ENCODE measurements around the gene FAM240B.

FAM240B gene

DNA sequence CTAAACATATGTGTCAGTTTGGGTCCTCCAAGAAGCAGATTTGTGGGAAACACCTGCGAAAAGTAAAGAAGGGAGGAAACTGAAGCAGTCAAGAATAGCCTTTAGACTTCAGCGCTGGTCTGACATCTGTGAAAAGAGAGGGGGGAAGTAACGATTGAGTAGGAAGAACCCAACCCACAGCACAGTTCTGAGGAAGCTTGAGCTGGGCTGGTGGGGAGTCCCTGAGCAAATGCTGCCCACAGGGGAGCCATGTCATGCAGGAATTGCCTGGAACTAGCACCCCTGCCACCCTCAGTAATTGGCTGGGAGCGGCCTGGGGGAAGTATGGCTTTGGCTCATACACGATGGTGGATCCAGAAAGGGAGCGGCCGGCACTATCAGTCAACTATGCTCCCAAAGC, 20.6 kb downstream of the FAM240B start:
- DNase-seq (ENCODE audit: low spot score) = no peak

DNA sequence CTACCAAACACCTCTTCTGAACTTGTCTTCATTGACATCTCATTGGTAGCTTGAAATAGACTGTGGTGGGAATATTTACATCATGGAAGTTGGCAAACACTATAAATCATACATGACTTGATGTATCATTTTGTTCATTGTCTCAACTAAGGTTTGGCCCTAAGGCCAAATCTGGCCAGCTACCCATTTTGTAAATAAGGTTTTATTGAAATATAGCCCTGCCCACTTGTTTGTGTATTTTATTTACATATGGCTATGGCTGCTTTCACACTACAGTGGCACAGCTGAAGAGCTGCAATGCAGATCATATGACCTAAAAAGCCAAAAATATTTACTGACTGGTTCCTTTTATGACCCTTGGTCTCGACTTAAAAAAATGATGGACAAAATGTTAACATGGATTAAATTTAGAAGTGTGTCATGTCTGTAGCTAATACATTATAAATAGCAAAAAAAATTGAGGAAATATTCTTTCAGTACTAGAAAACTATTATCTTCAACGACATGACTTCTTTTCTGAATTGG, 22.1 kb downstream of the FAM240B start:
- no peak for DNase-seq (ENCODE audit: low spot score)

DNA sequence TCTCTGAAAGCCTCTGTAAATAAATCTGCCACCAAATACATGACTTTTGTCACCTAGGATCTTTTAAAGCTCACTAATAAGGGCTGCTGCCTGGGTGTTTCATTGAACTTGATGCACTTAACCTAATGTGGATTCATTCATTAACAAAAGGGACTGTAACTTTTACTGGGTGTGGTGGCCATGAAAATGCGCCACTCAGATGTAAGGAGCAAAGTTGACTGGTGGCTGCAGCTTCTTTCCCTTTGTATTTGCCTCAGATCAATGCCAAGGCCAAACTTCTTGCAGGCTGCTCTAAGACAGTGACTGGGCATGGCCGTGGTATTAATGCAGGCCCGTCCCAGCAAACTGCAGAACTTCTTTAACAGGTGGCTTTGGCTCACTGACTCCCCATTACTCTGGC, 22.9 kb downstream of the FAM240B start:
- no peak for DNase-seq (ENCODE audit: low spot score)

DNA sequence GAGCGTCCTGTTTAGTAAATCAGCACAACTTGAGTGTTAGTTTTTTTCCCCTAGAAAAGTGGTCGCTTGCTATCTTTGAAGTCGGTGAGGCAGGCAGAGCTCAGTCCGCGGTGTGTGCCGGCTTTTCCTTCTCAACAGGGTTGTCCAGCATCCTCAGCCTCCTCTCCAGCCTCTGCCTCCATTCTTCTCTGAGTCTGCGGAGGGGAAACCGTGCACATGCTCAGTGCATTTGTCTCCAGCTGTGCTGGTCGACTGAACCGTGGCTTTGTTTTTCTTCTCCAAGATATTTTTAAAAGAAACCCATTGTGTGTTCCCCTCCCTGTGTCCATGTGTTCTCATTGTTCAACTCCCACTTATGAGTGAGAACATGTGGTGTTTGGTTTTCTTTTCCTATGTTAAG, 25.3 kb downstream of the FAM240B start:
- no peak for DNase-seq (ENCODE audit: low spot score)

DNA sequence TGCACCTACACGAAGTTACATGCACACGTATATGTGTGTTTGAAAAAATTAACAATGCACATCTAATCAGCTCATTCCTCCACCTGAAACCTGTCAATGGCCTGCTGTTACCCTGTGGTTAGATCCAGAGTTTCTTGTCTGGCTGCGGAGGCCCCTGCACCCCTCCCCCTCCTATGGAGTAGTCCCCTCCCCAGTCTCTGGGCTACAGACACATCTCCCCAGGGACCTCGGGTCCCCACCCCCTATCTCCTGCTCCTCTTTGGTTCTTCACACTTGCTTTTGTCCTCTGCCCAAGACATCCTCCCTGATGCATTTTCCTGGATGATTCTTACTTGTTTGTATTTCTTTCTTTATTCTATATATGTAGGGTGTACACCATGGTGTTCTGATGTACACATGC, 27.2 kb downstream of the FAM240B start:
- no peak for DNase-seq (ENCODE audit: low spot score)

DNA sequence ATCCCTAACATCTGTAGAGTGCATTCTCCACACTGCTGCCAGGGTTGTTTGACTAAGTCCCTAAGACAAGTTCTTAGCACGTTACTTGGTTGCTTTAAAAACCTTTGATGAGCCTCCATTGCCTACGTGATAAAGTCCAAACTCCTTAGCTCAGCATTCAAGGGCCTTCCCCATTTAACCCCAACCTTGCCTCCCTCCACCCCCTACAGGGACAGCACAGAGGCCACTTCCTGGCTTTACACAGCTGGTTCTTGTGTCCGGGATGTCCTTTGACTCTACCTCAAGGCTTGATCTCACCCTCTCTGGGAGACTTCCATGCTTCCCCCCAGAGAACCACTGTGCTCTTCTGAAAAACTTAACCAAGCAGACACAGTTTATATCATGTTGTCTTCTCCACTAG, 29.4 kb downstream of the FAM240B start:
- DNase-seq (ENCODE audit: low spot score) = no peak

DNA sequence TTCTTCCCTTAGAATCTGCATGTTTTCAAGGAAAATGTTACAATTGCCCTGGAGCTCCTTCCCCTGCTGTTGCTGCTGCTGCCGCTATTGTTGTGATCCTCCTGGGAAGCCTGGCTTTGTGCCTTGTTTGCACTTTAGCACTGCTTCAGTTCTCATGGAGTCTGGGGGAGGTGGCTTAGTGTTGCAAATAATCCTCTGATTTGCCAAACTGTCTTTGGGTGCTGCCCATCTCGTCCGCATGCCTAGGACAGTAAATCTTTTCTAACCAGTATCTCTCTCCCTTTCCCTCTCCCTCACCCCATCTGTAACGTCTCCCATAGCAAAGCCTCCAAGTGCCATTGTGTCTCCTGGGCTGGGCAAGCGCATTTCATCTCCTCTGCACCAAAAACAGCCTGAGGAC, 30.3 kb downstream of the FAM240B start:
- no peak for DNase-seq (ENCODE audit: low spot score)

DNA sequence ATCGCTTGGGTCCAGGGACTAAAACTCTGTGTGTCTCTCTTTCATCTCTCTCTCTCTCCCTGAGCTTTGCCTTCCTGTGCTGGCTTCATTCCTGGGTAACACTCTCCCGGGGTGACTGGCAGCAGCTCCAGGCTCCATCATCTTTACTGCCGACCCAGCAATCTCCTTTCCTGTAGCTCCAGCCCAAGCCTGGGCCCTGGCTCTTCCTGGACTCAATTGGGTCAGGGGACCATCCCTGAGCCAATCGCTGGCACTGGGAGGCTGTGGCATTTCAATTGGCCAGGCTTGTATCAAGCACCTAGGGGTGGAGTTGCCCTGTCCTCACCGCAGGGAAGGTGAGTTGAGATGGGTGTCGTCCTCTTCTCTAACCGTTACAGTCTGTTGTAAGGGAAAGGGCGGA, 31.9 kb downstream of the FAM240B start:
- DNase-seq (ENCODE audit: low spot score) = no peak

DNA sequence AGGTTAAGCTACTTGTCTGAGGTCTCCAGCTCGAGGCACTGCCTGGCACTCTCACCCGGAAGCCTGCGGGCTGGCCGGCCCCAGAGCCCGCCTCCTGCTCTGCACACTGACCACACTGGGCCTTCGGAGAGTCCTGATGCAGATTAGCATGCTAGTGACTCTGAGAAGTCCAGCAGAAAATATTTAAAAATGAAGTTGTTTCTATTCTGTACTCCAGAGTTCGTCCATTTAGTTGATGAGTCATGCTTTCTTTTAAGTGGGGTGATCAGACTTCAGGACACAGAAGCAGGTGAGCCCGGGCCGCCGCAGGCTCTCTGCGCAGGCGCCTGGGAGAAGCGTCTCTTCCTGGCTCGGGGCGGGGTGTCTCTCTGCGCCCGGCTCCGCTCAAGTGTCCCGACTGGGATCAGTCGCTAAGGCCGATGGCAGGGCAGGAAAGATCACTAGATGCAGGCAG, 32.5 kb downstream of the FAM240B start:
- DNase-seq (ENCODE audit: low spot score) = no peak

DNA sequence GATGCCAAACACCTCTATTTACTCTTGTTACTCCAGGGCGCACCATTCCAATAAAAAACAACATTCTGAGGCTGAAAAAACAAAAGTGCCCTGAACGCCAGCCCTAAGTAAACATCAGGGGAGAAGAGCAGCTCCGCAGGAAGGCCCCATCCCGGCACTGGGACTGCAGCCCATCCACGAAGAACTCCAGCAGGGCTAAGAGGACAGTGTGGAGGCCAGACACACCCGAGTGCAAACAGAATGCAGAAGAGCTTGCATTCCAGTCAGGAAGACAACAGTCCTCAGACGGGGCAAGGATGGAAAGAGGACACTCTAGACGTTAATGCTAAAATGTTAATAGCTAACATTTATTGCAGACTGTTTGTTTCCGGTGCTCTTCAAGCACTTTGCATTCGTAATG, 33.0 kb downstream of the FAM240B start:
- DNase-seq (ENCODE audit: low spot score) = no peak

DNA sequence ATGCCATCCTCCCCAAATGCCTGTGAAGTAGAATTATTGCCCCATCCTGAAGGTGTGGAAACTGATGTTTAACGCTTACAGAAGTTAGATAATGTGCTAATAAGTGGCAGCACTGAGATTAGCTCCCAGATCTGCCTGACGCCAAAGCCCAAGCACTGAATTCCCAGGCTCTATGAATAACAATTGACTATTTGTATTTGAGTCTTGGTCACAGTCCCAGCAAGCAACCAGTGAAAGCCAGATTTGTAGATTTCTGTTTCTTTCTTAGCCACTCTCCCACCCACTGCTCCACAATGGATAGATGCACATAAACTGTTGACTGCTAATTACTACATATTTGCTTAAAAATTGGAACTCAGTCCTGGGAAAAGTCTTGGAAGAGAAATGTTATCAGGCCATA, 34.4 kb downstream of the FAM240B start:
- no peak for DNase-seq (ENCODE audit: low spot score)

DNA sequence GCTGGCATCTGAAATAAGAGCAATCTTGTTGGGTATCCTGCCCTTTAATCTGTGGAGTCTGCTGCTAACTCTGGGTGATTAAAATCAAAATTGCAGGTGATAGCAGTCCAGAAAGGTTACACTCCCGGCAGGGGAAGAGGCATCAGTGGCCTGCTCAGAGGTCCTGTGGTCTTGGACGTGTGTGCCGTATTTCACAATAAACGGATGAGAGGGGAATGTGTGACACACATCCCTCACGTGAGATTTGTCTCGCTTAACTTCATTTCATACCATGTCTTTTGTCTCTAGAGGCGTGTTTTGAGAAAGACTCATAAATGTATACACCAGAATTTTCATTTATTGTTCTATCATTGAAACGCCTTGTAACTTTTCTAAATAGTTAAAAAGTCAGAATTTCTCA, 36.6 kb downstream of the FAM240B start:
- no peak for DNase-seq (ENCODE audit: low spot score)

DNA sequence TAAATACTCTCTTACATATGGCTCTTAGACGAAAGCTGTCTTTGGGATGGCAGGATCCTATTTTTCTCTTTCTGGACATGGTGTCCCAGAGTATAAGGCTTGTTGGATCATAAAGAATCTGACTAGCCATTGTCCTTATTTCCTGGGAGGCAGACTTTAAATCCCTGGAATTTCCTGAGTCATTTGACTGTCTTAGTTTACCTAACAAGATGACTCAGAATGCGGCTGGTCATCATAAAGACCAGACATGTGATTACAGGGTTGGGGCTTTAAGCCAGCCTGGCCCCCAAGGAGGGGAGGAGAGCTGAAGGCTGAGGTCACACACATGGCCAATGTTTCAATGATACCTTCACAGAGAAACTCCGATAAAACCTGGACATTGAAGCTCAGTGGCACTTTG, 37.2 kb downstream of the FAM240B start:
- DNase-seq (ENCODE audit: low spot score) = no peak

DNA sequence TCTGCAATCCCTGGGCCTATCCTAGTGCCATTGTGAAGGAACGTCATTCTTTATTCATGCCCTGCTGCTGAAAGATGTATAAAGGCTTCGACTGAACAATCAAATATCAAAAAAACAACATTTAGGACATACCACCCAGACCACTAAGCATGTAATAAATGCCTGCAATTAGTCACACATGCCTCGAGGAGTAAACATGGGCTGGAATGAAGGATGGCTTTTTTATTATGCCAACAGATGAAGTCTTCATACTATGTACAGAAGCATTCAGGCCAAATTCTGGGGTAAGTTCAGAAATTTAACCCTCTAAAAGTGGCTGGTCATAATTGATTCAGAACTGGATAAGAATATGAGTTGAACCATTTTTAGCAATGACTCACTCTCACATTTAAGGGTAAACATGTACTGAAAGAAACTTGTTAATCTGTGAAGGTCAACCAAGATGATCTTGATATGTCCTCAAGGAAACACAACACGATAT, 38.1 kb downstream of the FAM240B start:
- no peak for DNase-seq (ENCODE audit: low spot score)

DNA sequence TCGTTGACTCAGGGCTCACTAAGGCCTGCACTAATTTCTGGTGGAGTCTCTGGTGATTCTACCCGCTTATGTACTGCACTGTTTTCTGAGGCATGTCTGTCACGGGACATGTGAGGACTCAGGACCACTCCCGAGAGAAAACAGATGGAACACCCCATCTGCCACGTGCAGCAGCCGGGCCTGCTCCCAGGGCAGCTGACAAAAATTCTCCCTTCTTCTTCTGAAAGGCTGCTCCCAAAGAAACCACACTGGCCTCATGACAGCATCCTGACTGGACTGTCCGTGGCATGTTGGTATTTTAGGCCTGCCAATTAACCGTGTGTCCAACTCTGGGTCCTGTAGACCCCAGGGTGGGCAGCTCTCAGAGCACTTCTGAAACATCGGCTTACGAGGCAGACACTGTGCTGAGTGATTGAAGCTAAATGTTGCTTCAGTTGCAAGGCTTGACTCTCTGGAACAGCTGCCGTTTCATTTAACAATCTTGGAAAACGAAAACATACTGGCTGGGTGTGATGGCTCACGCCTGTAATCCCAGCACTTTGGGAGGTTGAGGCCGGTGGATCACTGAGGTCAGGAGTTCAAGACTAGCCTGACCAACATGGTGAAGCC, 39.0 kb downstream of the FAM240B start:
- DNase-seq (ENCODE audit: low spot score) = no peak

DNA sequence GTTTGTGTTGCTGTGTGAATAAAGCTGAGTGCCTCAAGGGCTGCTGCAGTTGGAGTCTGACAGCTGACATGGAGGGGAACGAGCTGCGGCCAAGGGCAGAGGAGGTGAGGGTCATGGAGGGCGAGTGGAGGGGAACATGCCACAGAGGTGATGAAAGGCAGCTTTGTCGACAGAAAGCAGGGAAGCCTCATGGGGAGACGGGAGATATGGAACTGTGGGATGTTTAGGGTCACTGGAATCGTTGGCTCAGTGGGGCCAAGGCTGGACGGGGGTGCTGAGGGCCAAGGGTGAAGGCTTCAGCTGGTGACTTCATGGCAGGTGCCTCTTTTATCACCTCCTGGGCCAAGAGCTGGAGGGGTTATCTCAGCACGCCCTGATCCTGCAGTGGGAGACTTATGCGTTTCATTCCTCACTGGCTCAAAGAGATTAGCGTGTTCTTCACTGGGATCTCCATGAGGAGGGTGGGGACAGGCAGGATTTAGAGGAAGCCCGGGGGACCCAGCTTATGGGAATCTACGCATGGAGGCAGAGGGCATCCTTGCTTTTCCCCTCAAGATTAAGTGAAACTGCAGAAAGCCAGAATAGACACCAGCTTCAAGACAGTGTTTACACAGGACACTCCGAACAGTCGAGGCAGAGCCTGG, 42.2 kb downstream of the FAM240B start:
- no peak for DNase-seq (ENCODE audit: low spot score)

DNA sequence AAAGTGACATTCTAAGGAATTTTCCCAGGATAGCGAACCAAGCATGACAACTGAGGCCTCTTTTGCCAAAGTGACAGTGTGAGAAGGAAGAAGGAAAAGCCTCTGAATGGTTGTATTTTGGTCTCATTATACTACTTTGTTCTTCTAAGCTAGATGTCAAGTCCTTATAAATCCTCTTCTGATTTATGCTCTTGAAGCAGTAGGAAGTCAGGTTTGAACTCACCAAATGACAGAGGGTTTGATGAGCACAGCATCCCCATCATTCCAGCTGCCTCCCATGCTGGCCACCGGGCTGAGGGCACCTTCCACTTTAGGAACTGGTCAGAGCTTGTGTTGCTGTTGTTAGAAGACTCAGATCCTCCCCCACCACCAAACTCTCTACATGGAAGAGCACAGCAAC, 44.1 kb downstream of the FAM240B start:
- DNase-seq (ENCODE audit: low spot score) = no peak

DNA sequence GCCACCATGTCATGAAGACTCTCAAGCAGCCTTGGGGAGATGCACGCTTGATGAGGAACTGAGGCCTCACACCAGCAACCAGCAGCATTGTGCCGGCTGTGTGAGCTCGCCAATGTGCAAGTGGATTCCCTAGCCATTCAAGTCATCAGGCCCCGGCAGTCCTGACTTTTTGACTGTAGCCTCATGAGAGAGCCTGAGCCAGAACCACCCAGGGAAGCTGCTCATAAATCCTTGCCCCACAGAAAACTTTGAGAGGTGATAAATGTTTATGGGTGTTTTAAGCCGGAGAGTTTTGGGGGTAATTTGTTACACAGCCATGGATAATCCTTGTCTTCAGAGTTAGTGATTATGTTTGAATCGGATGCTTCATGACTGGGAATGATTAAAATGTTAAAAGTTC, 44.7 kb downstream of the FAM240B start:
- no peak for DNase-seq (ENCODE audit: low spot score)

DNA sequence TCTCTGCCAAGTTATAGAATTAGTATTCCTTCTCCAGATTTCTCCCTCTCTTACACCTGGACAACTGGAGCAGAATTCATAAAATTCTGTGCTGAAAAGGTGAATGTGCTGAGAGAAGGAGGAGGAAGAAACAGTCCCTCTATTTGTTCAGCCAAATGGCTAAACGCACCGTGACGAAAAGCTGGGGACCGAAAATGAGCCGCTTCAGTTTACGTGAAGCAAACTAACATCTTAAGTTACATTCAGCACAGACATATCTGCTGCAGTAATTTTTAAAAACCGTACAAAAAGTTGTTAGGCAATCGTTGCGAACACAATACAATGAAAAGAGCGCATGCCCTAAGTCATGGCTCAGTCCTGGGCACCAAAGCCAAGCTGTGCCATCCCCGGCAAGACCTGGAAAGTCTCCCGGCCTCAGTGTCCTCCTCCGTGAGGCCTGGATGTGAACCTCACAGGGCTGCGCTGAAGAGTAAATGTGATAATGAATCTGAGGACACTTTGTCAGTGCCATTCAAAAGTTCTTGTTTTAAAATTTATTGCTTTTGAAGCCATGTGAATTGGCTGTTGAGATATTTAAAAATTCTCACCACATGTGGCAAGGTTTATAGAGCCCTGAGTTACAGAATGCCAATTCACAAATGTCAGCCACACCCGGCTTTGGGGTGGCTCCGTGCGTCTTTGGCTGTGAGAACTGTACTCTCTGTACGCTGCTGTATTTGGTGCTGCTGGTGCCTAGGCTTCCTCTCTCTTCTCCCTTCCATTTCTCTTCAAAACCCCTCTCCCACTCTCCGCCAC, 46.3 kb downstream of the FAM240B start:
- no peak for DNase-seq (ENCODE audit: low spot score)

DNA sequence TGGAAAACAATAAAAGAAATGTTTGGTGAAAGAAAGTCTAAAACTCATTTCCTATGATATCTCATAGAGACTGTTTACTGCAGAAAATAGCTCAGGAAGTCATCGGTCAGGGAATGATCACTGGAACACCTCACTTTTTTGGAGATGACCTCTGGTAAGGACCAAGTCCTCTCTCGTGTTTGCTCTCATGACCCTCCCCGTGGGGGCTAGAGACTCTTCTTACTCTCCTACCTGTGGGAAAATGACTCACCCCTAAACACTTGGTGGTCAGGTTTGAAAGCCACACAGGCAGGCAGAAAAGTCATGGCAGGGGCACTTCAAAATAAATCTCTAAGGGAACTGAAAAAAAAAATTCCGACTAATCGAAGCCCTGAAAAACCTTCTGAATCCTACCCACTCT, 48.2 kb downstream of the FAM240B start:
- no peak for DNase-seq (ENCODE audit: low spot score)

DNA sequence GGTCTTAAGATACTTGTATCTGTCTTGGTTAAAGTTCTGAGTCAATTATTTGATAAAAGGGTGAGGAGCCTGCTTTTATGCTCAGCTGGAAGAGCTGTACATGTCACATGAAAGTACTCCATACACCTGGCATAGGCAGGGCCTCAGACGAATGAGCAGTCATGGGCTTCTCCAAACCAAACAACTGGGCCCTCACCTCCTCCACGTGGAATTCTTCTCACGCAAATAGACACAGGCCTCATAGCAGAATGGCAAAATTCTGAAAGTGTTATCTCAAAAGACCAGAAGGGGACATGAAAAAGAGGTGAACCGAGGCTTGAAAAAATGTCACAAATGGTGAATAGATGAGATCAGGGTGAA, 48.6 kb downstream of the FAM240B start:
- no peak for DNase-seq (ENCODE audit: low spot score)

DNA sequence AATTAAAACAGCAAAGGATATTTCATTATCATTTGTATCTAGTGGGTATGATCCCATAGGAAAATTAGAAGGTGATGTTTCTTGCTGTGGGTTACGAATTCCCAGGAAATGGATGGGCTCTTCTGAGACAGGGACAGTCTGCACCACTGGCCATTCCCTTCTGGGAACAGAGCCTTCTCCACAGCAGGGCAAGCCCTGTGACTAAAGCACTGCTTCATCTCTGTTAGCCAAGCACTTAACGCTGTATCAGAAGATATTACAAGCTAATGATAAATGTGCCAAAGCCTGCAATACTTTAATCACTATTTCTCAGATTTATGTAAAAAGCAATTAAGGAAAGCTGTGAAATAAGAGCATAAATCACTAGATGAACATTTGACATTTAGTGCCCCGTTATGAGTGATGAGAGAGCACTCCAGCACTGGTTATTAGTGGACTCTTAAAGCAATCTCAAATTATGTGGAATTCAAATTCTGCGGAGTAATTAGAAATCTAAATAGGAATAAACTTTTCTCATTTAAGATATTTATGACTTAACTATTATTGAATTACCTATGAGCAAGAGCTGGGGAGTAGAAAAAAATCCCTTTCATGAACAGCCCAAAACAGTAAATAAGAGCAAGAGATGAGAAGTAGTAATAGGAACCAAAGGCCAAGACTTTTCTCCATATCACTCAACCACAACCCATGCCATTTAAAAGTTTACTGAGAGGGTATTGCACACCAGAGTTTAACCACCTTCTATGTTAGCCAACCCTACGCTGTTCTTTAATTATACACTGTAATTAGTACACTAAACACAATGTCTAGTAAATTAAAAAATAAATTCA, 49.2 kb downstream of the FAM240B start:
- DNase-seq (ENCODE audit: low spot score) = no peak
